HepG2 (cell line): Measurements from ENCODE around the gene PEX11G. TPM values are rescaled to one million over a fixed set of nuclear protein-coding genes. Genes with fewer than 3 reads are reported as not detected.
A peak's percentile ranks its signal among the peaks of the same experiment; 100 is the strongest.

Source experiments
- ATAC-seq: fragments of 200-7000 bp; cut with Tn5 transposase; 3 replicates; pipeline ENCODE4 v1.9.1; 2020; ENCODE audit warnings: mild to moderate bottlenecking, moderate library complexity
- BruUV-seq: library from RNA; stranded (reverse); fragments of 400-500 nt; replicated peaks from 2 replicates; lab custom pipeline; 2021; lab: Mats Ljungman, UMichigan
- CTCF ChIA-PET: fragments of 300-600 bp; formaldehyde crosslinking; extraction: SDS; loops from one replicate; lab custom pipeline; 2021; ENCODE audit warnings: low total read pairs, inconsistent platforms, low intra/inter-chr PET ratio; lab: Yijun Ruan, JAX
- POLR2A ChIA-PET: fragments of 350-600 bp; sonication (Branson Sonifier 250); formaldehyde crosslinking; loops from one replicate; lab custom pipeline; 2020; ENCODE audit warnings: antibody characterized with exemption, inconsistent platforms; lab: Yijun Ruan, JAX
- DNase-seq: peaks from one replicate; pipeline ENCODE4 v3.0.0-alpha.2; 2015; ENCODE audit warnings: low spot score
- FAIRE-seq: peaks from 3 replicates; lab custom pipeline; 2011; peaks lifted over from hg19 to GRCh38; lab: Jason Lieb, UNC
- H2AFZ ChIP-seq: one replicate; pipeline ENCODE4 v1.6.1; 2011; ENCODE audit warnings: low read length, inconsistent platforms
- H3K27ac ChIP-seq: fragments of 300-600 bp; 3 replicates; pipeline ENCODE4 v1.8.0; 2011; ENCODE audit warnings: mixed run types, mild to moderate bottlenecking, mixed read lengths, low read length, inconsistent platforms; ENCODE audit not compliant: insufficient read depth; ENCODE audit errors: extremely low read length
- H3K27me3 ChIP-seq, 2 experiments: fragments of 200-600 bp in 1 of 2; 2 replicates in 1 of 2; 3 replicates in 1 of 2; pipeline versions ENCODE4 v1.6.0 to v1.8.0; 2011; ENCODE audit warnings: low read length in 2 of 2, mild to moderate bottlenecking in 2 of 2, moderate library complexity in 2 of 2, inconsistent platforms in 1 of 2; ENCODE audit not compliant: insufficient read depth in 2 of 2, control insufficient read depth in 1 of 2
- H3K36me3 ChIP-seq, 2 experiments: fragments of 200-600 bp in 1 of 2; replicated peaks in 1 of 2; 2 replicates in 1 of 2; 3 replicates in 1 of 2; pipeline versions ENCODE4 v1.5.1 to v1.8.0; 2011; ENCODE audit warnings: low read length in 2 of 2, inconsistent platforms in 1 of 2; ENCODE audit not compliant: insufficient read depth in 2 of 2, control insufficient read depth in 1 of 2
- H3K4me1 ChIP-seq: 2 replicates; pipeline ENCODE4 v1.5.1; 2012; ENCODE audit warnings: low read length, inconsistent platforms; ENCODE audit not compliant: insufficient read depth
- H3K4me2 ChIP-seq: 2 replicates; pipeline ENCODE4 v1.6.0; 2011; ENCODE audit warnings: low read depth, low read length, inconsistent platforms
- H3K4me3 ChIP-seq, 3 experiments: fragments of 200-600 bp in 1 of 3; sonication (generic), shearing (Covaris generic) in 1 of 3; replicated peaks in 1 of 3; 2 replicates each; pipeline ENCODE4 v1.5.1; 2011 to 2016; ENCODE audit warnings: low read length in 3 of 3, inconsistent platforms in 2 of 3, low read depth in 2 of 3, mild to moderate bottlenecking in 2 of 3, control low read depth in 1 of 3, mixed read lengths in 1 of 3; ENCODE audit not compliant: insufficient read depth in 1 of 3
- H3K79me2 ChIP-seq: one replicate; pipeline ENCODE4 v1.6.1; 2011; ENCODE audit warnings: low read length, inconsistent platforms; ENCODE audit not compliant: insufficient read depth
- H3K9ac ChIP-seq: 2 replicates; pipeline ENCODE4 v1.6.0; 2011; ENCODE audit warnings: mild to moderate bottlenecking, low read depth, low read length, inconsistent platforms; ENCODE audit not compliant: insufficient read depth
- H3K9me3 ChIP-seq: 2 replicates; pipeline ENCODE4 v1.5.1; 2012; ENCODE audit warnings: mild to moderate bottlenecking, low read length
- H4K20me1 ChIP-seq: 2 replicates; pipeline ENCODE4 v1.6.0; 2011; ENCODE audit warnings: inconsistent platforms, mild to moderate bottlenecking, low read length, moderate library complexity; ENCODE audit not compliant: insufficient read depth
- ATF2 ChIP-seq: sonication (generic); formaldehyde crosslinking; IDR thresholded peaks from 2 replicates; pipeline ENCODE4 v1.4.0; 2020; ENCODE audit warnings: missing genetic modification reagents
- FOSL2 ChIP-seq: sonication (generic); formaldehyde crosslinking; IDR thresholded peaks from 2 replicates; pipeline ENCODE4 v1.4.0; 2020; ENCODE audit warnings: missing genetic modification reagents
- HNRNPH1 ChIP-seq: fragments of 200-400 bp; formaldehyde crosslinking; optimal IDR thresholded peaks from 2 replicates; pipeline ENCODE3; 2017; ENCODE audit warnings: mild to moderate bottlenecking, low read depth, low read length
- IKZF5 ChIP-seq: IDR thresholded peaks from 2 replicates; pipeline ENCODE4 v1.6.1; 2018; ENCODE audit warnings: missing genetic modification reagents, mild to moderate bottlenecking, missing compliant biosample characterization
- KDM2A ChIP-seq: sonication (generic); formaldehyde crosslinking; IDR thresholded peaks from 2 replicates; pipeline ENCODE4 v1.4.0; 2020; ENCODE audit warnings: low read depth, missing genetic modification reagents, borderline replicate concordance
- KLF15 ChIP-seq: sonication (generic); formaldehyde crosslinking; IDR thresholded peaks from 2 replicates; pipeline ENCODE4 v1.8.1; 2023; ENCODE audit warnings: borderline replicate concordance, mild to moderate bottlenecking, inconsistent platforms, missing genetic modification reagents, mixed read lengths
- ONECUT2 ChIP-seq: sonication (generic); formaldehyde crosslinking; IDR thresholded peaks from 2 replicates; pipeline ENCODE4 v1.4.0; 2020; ENCODE audit warnings: missing genetic modification reagents
- TFE3 ChIP-seq: IDR thresholded peaks from 2 replicates; pipeline ENCODE4 v1.6.1; 2016
- ZBTB7B ChIP-seq: sonication (generic); formaldehyde crosslinking; IDR thresholded peaks from 2 replicates; pipeline ENCODE4 v1.4.0; 2020; ENCODE audit warnings: missing genetic modification reagents
- ZBTB8A ChIP-seq: sonication (generic); formaldehyde crosslinking; IDR thresholded peaks from 2 replicates; pipeline ENCODE4 v1.4.0; 2020; ENCODE audit warnings: mild to moderate bottlenecking, low read depth, missing genetic modification reagents, borderline replicate concordance
- ZNF547 ChIP-seq: sonication (generic); formaldehyde crosslinking; IDR thresholded peaks from 2 replicates; pipeline ENCODE4 v1.5.1; 2020; ENCODE audit warnings: mild to moderate bottlenecking, missing genetic modification reagents
- WGBS: methylation state at CpG from one replicate; pipeline ENCODE4 v1.1.6; 2017; ENCODE audit warnings: low lambda C conversion rate; 5-methylcytosine and 5-hydroxymethylcytosine counted together
- in situ Hi-C: cut with HindIII; loops from 2 replicates; pipeline ENCODE4 v1.10.0; 2017; ENCODE audit warnings: low pct_unique_long_range_greater_than_20kb; ENCODE audit not compliant: extremely low pct_ligation_motif_present
- intact Hi-C: fragments of 100-400 bp; cut with micrococcal nuclease; formaldehyde crosslinking; loops from one replicate; pipeline ENCODE4 v1.10.0; 2022; ENCODE audit not compliant: unreplicated experiment
- polyA plus RNA-seq, 8 experiments: library from polyadenylated mRNA; depleted of rRNA in 3 of 8; stranded (reverse) in 7 of 8; unstranded in 1 of 8; fragments of >200 nt; fragmentation: Illumina TruSeq in 4 of 8; extraction: Trizol in 4 of 8; gene quantifications; 2 replicates each; pipeline versions ENCODE4 v1.2.1 to v1.2.3, GENCODE V29; 2011 to 2016; ENCODE audit warnings: low read depth in 4 of 8, missing spikeins in 1 of 8, mixed read lengths in 1 of 8; ENCODE audit not compliant: insufficient read depth in 1 of 8
- total RNA-seq, 5 experiments: library from RNA; depleted of rRNA; stranded (reverse); fragments of >200 nt; fragmentation: Illumina TruSeq; extraction: Trizol; gene quantifications; 2 replicates each; pipeline ENCODE4 v1.2.3, GENCODE V29; 2016; ENCODE audit warnings: low read depth in 1 of 5
- TF ChIP-seq, protein P1 (sequence below): sonication (generic); formaldehyde crosslinking; IDR thresholded peaks from 2 replicates; pipeline ENCODE4 v1.4.0; 2020; ENCODE audit warnings: mild to moderate bottlenecking, missing genetic modification reagents
- TF ChIP-seq, protein P2 (sequence below): sonication (generic); formaldehyde crosslinking; IDR thresholded peaks from 2 replicates; pipeline ENCODE4 v1.4.0; 2020; ENCODE audit warnings: missing genetic modification reagents

Gene PEX11G
- total and polyA plus RNA-seq, 2 of the 13 experiments (the other 11 are each of a cell fraction or from before 2014, with no cell fraction given), result not detected

GRCh38 chr19:7509625-7510024 lies 20.8 kb upstream of the PEX11G start:
- CTCF ChIA-PET, result no interaction called here
- Histone ChIP-seq H4K20me1 (no peaks in the 10 kb centered on the region), H3K36me3 (no peaks in the 10 kb centered on the region), H3K27me3 (no peaks in the 10 kb centered on the region; a peak in 1 of 5 replicates), H3K4me1 (peaks cover 8% of the 10 kb centered on the region), H3K9me3 (no peaks in the 10 kb centered on the region), H3K4me2 (no peak overlapping the region), H3K9ac (no peak overlapping the region), H3K79me2 (no peaks in the 10 kb centered on the region), H2AFZ (no peak overlapping the region), H3K27ac (no peak overlapping the region), H3K4me3 (no peak overlapping the region)
- 0% methylated on average over 2 of the region's 3 CpGs for WGBS
- ATAC-seq (no peak), DNase-seq (no peak), FAIRE-seq (no peak)
- BruUV-seq, result no TSS peak
- in situ Hi-C loops (no loop called here), intact Hi-C loops (no loop called here)
- POLR2A ChIA-PET, result no interaction called here
- TF ChIP-seq, protein P1, sequence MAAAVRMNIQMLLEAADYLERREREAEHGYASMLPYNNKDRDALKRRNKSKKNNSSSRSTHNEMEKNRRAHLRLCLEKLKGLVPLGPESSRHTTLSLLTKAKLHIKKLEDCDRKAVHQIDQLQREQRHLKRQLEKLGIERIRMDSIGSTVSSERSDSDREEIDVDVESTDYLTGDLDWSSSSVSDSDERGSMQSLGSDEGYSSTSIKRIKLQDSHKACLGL, result 0 out of 2 replicates have a peak, but pooled peaks have one; percentile 25
- TF ChIP-seq ZBTB8A (CRISPR knock-in tag) (no peak), IKZF5 (CRISPR knock-in tag) (no peak), FOSL2 (CRISPR knock-in tag) (peak; percentile 21; the same call in 1 of the 2 replicates), ATF2 (CRISPR knock-in tag) (peak; percentile 33; the same call in 1 of the 2 replicates), ONECUT2 (CRISPR knock-in tag) (no peak), TFE3 (peak; percentile 56; the same call in 1 of the 2 replicates), KLF15 (CRISPR knock-in tag) (0 out of 2 replicates have a peak, but pooled peaks have one; percentile 49), ZNF547 (no peak), ZBTB7B (CRISPR knock-in tag) (no peak), KDM2A (peak; percentile 44; the same call in 1 of the 2 replicates), HNRNPH1 (no peak)
- TF ChIP-seq, protein P2, sequence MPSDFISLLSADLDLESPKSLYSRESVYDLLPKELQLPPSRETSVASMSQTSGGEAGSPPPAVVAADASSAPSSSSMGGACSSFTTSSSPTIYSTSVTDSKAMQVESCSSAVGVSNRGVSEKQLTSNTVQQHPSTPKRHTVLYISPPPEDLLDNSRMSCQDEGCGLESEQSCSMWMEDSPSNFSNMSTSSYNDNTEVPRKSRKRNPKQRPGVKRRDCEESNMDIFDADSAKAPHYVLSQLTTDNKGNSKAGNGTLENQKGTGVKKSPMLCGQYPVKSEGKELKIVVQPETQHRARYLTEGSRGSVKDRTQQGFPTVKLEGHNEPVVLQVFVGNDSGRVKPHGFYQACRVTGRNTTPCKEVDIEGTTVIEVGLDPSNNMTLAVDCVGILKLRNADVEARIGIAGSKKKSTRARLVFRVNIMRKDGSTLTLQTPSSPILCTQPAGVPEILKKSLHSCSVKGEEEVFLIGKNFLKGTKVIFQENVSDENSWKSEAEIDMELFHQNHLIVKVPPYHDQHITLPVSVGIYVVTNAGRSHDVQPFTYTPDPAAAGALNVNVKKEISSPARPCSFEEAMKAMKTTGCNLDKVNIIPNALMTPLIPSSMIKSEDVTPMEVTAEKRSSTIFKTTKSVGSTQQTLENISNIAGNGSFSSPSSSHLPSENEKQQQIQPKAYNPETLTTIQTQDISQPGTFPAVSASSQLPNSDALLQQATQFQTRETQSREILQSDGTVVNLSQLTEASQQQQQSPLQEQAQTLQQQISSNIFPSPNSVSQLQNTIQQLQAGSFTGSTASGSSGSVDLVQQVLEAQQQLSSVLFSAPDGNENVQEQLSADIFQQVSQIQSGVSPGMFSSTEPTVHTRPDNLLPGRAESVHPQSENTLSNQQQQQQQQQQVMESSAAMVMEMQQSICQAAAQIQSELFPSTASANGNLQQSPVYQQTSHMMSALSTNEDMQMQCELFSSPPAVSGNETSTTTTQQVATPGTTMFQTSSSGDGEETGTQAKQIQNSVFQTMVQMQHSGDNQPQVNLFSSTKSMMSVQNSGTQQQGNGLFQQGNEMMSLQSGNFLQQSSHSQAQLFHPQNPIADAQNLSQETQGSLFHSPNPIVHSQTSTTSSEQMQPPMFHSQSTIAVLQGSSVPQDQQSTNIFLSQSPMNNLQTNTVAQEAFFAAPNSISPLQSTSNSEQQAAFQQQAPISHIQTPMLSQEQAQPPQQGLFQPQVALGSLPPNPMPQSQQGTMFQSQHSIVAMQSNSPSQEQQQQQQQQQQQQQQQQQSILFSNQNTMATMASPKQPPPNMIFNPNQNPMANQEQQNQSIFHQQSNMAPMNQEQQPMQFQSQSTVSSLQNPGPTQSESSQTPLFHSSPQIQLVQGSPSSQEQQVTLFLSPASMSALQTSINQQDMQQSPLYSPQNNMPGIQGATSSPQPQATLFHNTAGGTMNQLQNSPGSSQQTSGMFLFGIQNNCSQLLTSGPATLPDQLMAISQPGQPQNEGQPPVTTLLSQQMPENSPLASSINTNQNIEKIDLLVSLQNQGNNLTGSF (CRISPR knock-in tag), result 0 out of 2 replicates have a peak, but pooled peaks have one; percentile 42
